ENCODE results near the gene MYO5C. TPM values are rescaled to one million over a fixed set of nuclear protein-coding genes. Genes with fewer than 3 reads are reported as not detected.

Gene MYO5C
- total RNA-seq, 1 donor from 2014 or later = 23.0 TPM

DNA sequence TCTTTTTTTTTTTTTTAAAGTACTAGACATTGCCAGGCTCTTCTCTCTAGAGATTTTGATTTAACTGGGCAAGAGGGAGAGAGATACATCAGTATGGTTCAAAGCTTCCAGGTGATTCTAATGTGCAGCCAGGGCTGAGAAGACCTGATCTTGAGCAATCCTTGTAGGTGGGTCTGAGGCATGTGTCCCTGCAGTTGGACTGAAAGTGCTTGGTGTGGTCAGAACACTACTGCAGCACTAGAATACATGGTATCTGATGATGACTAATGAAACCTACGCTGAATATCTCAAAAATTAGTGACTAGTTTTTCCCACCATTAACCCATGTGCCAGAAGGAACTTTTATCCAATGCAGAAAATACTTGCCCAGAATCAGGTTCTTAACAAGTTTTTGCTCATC lies 34.4 kb upstream of the MYO5C start:
- Mint-ChIP-seq H3K27me3 (ENCODE audit: low read depth) (no peaks in the 10 kb centered on the region), H3K27ac (no peak overlapping the region)

DNA sequence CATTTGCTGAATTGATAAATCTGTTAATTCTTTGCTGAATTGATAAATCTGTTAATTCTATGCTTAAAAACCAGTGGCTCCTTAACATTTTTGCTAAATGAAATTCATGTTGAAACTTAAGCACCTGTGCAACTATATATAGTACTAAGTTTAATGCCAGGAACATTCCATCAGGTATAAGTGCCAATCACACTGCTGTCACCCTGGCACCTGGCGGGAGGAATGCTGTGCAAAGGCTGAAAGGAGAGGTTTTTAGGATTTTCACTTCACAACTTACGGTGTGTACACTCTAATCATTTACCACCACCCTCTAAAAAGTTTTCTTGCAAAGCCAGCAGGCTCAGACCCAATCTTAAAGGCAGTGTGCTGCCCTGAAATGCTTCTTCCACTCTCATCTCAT lies 33.5 kb upstream of the MYO5C start:
- Mint-ChIP-seq H3K4me3 (no peak overlapping the region), H3K4me1 (no peaks in the 10 kb centered on the region), H3K9me3 (no peaks in the 10 kb centered on the region), H3K27me3 (ENCODE audit: low read depth) (no peaks in the 10 kb centered on the region), H3K36me3 (no peaks in the 10 kb centered on the region), H3K27ac (no peak overlapping the region)
- no peak for DNase-seq (ENCODE audit: low spot score in 2 of 2, unreplicated experiment in 2 of 2)
- TF ChIP-seq, protein P1, sequence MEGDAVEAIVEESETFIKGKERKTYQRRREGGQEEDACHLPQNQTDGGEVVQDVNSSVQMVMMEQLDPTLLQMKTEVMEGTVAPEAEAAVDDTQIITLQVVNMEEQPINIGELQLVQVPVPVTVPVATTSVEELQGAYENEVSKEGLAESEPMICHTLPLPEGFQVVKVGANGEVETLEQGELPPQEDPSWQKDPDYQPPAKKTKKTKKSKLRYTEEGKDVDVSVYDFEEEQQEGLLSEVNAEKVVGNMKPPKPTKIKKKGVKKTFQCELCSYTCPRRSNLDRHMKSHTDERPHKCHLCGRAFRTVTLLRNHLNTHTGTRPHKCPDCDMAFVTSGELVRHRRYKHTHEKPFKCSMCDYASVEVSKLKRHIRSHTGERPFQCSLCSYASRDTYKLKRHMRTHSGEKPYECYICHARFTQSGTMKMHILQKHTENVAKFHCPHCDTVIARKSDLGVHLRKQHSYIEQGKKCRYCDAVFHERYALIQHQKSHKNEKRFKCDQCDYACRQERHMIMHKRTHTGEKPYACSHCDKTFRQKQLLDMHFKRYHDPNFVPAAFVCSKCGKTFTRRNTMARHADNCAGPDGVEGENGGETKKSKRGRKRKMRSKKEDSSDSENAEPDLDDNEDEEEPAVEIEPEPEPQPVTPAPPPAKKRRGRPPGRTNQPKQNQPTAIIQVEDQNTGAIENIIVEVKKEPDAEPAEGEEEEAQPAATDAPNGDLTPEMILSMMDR (IDR thresholded peaks at IDR 0.05; ENCODE audit: unreplicated experiment) = no peak

More for the DNA sequence above, 34.4 kb upstream of the MYO5C start:
- Mint-ChIP-seq H3K4me1 (no peaks in the 10 kb centered on the region), H3K4me3 (no peak overlapping the region), H3K36me3 (peaks cover 3% of the 10 kb centered on the region), H3K9me3 (no peaks in the 10 kb centered on the region)
- TF ChIP-seq, protein P1 (IDR thresholded peaks at IDR 0.05; ENCODE audit: unreplicated experiment) = no peak
- DNase-seq (ENCODE audit: low spot score in 2 of 2, unreplicated experiment in 2 of 2) = no peak

DNA sequence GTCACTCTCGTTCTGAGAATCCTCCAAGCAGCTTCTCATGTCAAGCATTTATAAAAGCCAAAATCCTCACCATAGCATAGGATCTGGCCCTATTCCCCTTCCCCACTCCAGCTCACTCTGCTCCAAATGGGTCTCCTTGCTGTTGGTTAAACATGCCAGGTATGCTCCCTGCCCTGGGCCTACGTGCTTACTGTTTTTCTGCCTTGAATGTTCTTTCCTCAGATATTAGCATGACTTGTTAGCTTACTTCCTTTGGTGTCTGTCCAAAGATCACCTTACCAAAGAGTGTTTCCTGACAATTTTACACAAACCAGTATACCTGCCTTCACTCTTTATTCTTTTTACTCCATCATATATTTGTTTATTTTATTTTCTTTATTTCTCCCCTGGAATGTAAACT lies 33.1 kb upstream of the MYO5C start:
- Mint-ChIP-seq H3K9me3 (no peaks in the 10 kb centered on the region), H3K4me1 (no peaks in the 10 kb centered on the region), H3K27me3 (ENCODE audit: low read depth) (no peaks in the 10 kb centered on the region), H3K4me3 (no peak overlapping the region), H3K27ac (no peak overlapping the region), H3K36me3 (no peaks in the 10 kb centered on the region)
- TF ChIP-seq, protein P1 (IDR thresholded peaks at IDR 0.05; ENCODE audit: unreplicated experiment) = no peak
- DNase-seq (ENCODE audit: low spot score in 2 of 2, unreplicated experiment in 2 of 2) = no peak

DNA sequence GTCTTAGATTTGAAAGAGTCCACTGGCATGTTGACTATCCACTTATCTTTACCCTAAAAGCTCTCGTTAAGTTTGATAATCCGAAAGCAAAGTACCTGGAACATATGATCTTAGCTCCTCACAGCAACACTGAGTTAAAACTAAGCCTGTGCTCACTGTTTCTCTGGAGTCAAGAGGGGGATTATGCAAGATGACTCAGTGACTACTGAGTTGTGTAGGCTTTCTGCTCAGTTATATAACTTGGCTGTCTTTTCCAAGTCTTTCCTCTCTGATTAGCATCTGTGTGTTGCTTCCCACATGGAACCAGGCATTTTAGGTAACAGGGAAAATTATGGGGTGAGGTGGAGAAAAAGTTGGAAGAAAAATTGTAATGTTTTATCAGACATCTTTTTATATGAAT lies 31.2 kb upstream of the MYO5C start:
- no peaks in the 10 kb centered on the region for H3K9me3 Mint-ChIP-seq
- H3K27ac Mint-ChIP-seq = no peak overlapping the region
- DNase-seq (ENCODE audit: low spot score in 2 of 2, unreplicated experiment in 2 of 2) = no peak
- no peaks in the 10 kb centered on the region for H3K36me3 Mint-ChIP-seq
- no peak overlapping the region for H3K4me3 Mint-ChIP-seq
- no peaks in the 10 kb centered on the region for H3K4me1 Mint-ChIP-seq
- TF ChIP-seq, protein P1 (IDR thresholded peaks at IDR 0.05; ENCODE audit: unreplicated experiment) = no peak
- no peaks in the 10 kb centered on the region for H3K27me3 Mint-ChIP-seq (ENCODE audit: low read depth)

DNA sequence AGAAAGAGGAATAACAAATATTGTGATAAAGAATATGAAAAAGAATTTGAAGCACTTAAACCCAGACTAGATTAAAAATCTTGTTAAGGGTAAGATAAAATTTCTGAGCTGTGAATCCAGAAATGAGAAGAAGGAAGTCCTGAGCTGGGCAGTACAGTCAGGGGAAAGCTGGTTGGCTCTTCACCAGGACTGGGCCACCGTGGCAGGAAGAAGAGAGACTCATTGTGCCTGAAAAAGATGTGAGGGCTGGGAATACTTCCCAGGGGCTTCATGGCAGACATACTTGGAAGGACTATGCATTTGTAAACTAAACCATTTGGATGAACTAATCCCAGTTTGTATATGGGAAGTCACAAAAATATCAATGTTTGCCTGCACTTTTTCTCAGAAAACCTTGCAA lies 28.5 kb upstream of the MYO5C start:
- no peak overlapping the region for H3K4me3 Mint-ChIP-seq
- H3K4me1 Mint-ChIP-seq = no peaks in the 10 kb centered on the region
- no peak overlapping the region for H3K27ac Mint-ChIP-seq
- peaks cover 1% of the 10 kb centered on the region for H3K36me3 Mint-ChIP-seq
- no peaks in the 10 kb centered on the region for H3K9me3 Mint-ChIP-seq
- DNase-seq (ENCODE audit: low spot score in 2 of 2, unreplicated experiment in 2 of 2) = no peak
- no peaks in the 10 kb centered on the region for H3K27me3 Mint-ChIP-seq (ENCODE audit: low read depth)
- TF ChIP-seq, protein P1 (IDR thresholded peaks at IDR 0.05; ENCODE audit: unreplicated experiment) = no peak
